Esophagus muscularis mucosa (tissue), 4 donors: ENCODE results near the gene RNF13. TPM values are rescaled to one million over a fixed set of nuclear protein-coding genes. Genes with fewer than 3 reads are reported as not detected.
"Not testable (repeated sequence)": the region's sequence is repeated elsewhere in the genome, so short reads cannot be mapped to it uniquely, and the experiment has no call there.

Experiments used
- DNase-seq: peaks from one replicate; pipeline ENCODE4 v3.0.0-alpha.2; 2017; ENCODE audit errors: extremely low spot score
- H3K27ac ChIP-seq, 4 donors: fragments of 200-600 bp; sonication (generic); replicated peaks in 1 of 4; 1 replicate in 3 of 4; 2 replicates in 1 of 4; pipeline ENCODE4 v1.5.1; 2016 to 2019; ENCODE audit warnings: mild to moderate bottlenecking in 1 of 4
- H3K27me3 ChIP-seq, 4 donors: fragments of 200-600 bp; sonication (generic); one replicate each; pipeline versions ENCODE4 v1.5.1 to v1.6.0; 2016 to 2019
- H3K36me3 ChIP-seq, 4 donors: fragments of 200-600 bp; sonication (generic); one replicate each; pipeline ENCODE4 v1.5.1; 2016 to 2019
- H3K4me1 ChIP-seq, 4 donors: fragments of 200-600 bp; sonication (generic); one replicate each; pipeline ENCODE4 v1.5.1; 2016 to 2019
- H3K4me3 ChIP-seq, 4 donors: fragments of 200-600 bp; sonication (generic); 1 replicate in 2 of 4; 2 replicates in 2 of 4; pipeline ENCODE4 v1.5.1; 2016 to 2019; ENCODE audit warnings: mild to moderate bottlenecking in 4 of 4, moderate library complexity in 1 of 4
- H3K9me3 ChIP-seq, 4 donors: fragments of 200-600 bp; sonication (generic); 1 replicate in 3 of 4; 2 replicates in 1 of 4; pipeline ENCODE4 v1.5.1; 2016 to 2019
- CTCF ChIP-seq, 3 experiments: fragments of 200-600 bp in 2 of 3; fragments of 450-650 bp in 1 of 3; sonication (generic) in 2 of 3; IDR thresholded peaks; one replicate each; pipeline ENCODE4 v1.5.1; 2017 to 2019; ENCODE audit warnings: antibody characterized with exemption in 3 of 3, mild to moderate bottlenecking in 2 of 3, moderate library complexity in 1 of 3
- EP300 ChIP-seq: sonication (generic); formaldehyde crosslinking; IDR thresholded peaks from one replicate; pipeline ENCODE4 v1.6.1; 2017; ENCODE audit warnings: antibody characterized with exemption
- POLR2A ChIP-seq: fragments of 450-650 bp; IDR thresholded peaks from one replicate; pipeline ENCODE4 v1.6.1; 2017; ENCODE audit warnings: antibody characterized with exemption, moderate library complexity, mild to moderate bottlenecking, low read depth
- POLR2AphosphoS5 ChIP-seq, 2 donors: sonication (generic); formaldehyde crosslinking; IDR thresholded peaks; one replicate each; pipeline ENCODE4 v1.6.1; 2017; ENCODE audit warnings: antibody characterized with exemption in 2 of 2
- WGBS: methylation state at CpG from one replicate; pipeline ENCODE4 v1.1.5; 2018; 5-methylcytosine and 5-hydroxymethylcytosine counted together
- intact Hi-C: fragments of 100-400 bp; cut with DNase I; formaldehyde crosslinking; loops from one replicate; pipeline ENCODE4 v1.15.1; 2023
- total RNA-seq, 4 donors: library from RNA; depleted of rRNA; stranded (reverse); fragments of >200 nt; gene quantifications; one replicate each; pipeline versions ENCODE4 v1.1.0 to v1.2.1, GENCODE V29; 2016

Gene RNF13
- total RNA-seq, 4 donors from 2014 or later = 52.9 to 95.1 (median 78.2) TPM

DNA sequence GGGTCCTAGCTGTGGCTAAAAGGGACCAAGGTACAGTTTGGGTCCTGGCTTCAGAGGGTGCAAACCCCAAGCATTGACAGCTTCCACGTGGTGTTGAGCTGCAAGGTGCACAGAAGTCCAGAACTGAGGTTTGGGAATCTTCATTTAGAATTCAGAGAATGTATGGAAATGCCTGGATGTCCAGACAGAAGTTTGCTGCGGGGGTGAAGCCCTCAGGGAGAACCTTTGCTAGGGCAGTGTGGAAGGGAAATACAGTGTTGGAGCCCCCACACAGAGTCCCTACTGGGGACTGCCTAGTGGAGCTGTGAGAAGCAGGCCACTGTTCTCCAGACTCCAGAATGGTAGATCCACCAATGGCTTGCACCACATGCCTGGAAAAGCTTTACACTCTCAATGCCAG lies 17.9 kb downstream of the RNF13 start:
- Histone ChIP-seq H3K4me3 (no peak overlapping the region), H3K27me3 (no peaks in the 10 kb centered on the region), H3K9me3 (peaks cover 0 to 16% (median 5%) of the 10 kb centered on the region in 4 donors), H3K27ac (no peak overlapping the region), H3K4me1 (peaks cover 5 to 36% (median 27%) of the 10 kb centered on the region in 4 donors), H3K36me3 (no peaks in the 10 kb centered on the region)
- 92% methylated on average over 2 of the region's 2 CpGs for WGBS
- TF ChIP-seq POLR2AphosphoS5 (IDR thresholded peaks at IDR 0.05) (no peak), CTCF (IDR thresholded peaks at IDR 0.05) (no peak), POLR2A (no peak), EP300 (no peak)
- no peak for DNase-seq
- intact Hi-C loops = no loop called here

- H3K4me3 ChIP-seq = no peak overlapping the region
- peaks cover 0 to 16% (median 5%) of the 10 kb centered on the region in 4 donors for H3K9me3 ChIP-seq
- no peak overlapping the region for H3K27ac ChIP-seq
- intact Hi-C loops = no loop called here
- 93% methylated on average over 4 of the region's 4 CpGs for WGBS
- H3K27me3 ChIP-seq = no peaks in the 10 kb centered on the region
- TF ChIP-seq EP300 (no peak), POLR2A (no peak), CTCF (IDR thresholded peaks at IDR 0.05) (no peak), POLR2AphosphoS5 (IDR thresholded peaks at IDR 0.05) (no peak)
- H3K36me3 ChIP-seq = no peaks in the 10 kb centered on the region
- no peak for DNase-seq
- peaks cover 1 to 32% (median 23%) of the 10 kb centered on the region in 4 donors for H3K4me1 ChIP-seq
Observed at GRCh38 chr3:149831321-149831720, 18.3 kb downstream of the RNF13 start.

GRCh38 chr3:149832086-149832485 lies 19.1 kb downstream of the RNF13 start:
- 90% methylated on average over 1 of the region's 1 CpG for WGBS
- Histone ChIP-seq H3K4me3 (no peak overlapping the region), H3K9me3 (peaks cover 0 to 16% (median 5%) of the 10 kb centered on the region in 4 donors), H3K27me3 (no peaks in the 10 kb centered on the region), H3K27ac (no peak overlapping the region), H3K36me3 (no peaks in the 10 kb centered on the region), H3K4me1 (peaks cover 0 to 25% (median 19%) of the 10 kb centered on the region in 4 donors)
- intact Hi-C loops = no loop called here
- DNase-seq = no peak
- TF ChIP-seq EP300 (no peak), POLR2AphosphoS5 (IDR thresholded peaks at IDR 0.05) (no peak), POLR2A (no peak), CTCF (IDR thresholded peaks at IDR 0.05) (no peak)

DNA sequence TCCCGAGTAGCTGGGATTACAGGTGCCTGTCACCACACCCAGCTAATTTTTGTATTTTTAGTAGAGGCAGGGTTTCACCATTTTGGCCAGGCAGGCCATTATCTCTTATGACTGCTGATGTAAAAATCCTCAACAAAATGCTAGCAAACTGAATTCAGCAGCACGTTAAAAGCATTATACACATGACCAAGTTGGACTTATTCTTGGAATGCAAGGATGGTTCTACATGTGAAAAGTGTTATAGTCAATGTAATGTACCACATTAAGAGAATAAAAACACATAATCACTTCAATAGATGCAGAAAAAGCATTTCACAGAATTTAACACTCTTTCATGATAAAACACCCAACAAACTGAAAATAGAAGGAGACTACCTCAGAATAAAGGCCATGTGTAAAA lies 20.2 kb downstream of the RNF13 start:
- WGBS = 94% methylated on average over 2 of the region's 2 CpGs
- peaks cover 0 to 24% (median 14%) of the 10 kb centered on the region in 4 donors for H3K4me1 ChIP-seq
- DNase-seq = no peak
- no peak for TF ChIP-seq POLR2AphosphoS5 (IDR thresholded peaks at IDR 0.05)
- TF ChIP-seq CTCF (IDR thresholded peaks at IDR 0.05) = no peak
- no peak for TF ChIP-seq POLR2A
- no peak for TF ChIP-seq EP300
- H3K27ac ChIP-seq = no peak overlapping the region
- H3K9me3 ChIP-seq = peaks cover 0 to 18% (median 5%) of the 10 kb centered on the region in 4 donors
- no peak overlapping the region for H3K4me3 ChIP-seq
- no peaks in the 10 kb centered on the region for H3K36me3 ChIP-seq
- intact Hi-C loops = no loop called here
- H3K27me3 ChIP-seq = no peaks in the 10 kb centered on the region

GRCh38 chr3:149838491-149838890 lies 25.5 kb downstream of the RNF13 start:
- 78% methylated on average over 3 of the region's 3 CpGs for WGBS
- H3K4me3 ChIP-seq, H3K27me3 ChIP-seq, H3K27ac ChIP-seq, H3K36me3 ChIP-seq, H3K9me3 ChIP-seq, intact Hi-C loops, DNase-seq: not testable (repeated sequence)
- peaks cover 5 to 24% (median 14%) of the 10 kb centered on the region in 4 donors for H3K4me1 ChIP-seq

- 95% methylated on average over 3 of the region's 3 CpGs for WGBS
- H3K4me3 ChIP-seq, H3K27ac ChIP-seq, H3K27me3 ChIP-seq, H3K9me3 ChIP-seq, intact Hi-C loops, DNase-seq, H3K36me3 ChIP-seq: not testable (repeated sequence)
- H3K4me1 ChIP-seq = peaks cover 10 to 28% (median 20%) of the 10 kb centered on the region in 4 donors
Observed at GRCh38 chr3:149839469-149839868, 26.5 kb downstream of the RNF13 start.
